Fibroblast of lung (primary cell): ENCODE data around the gene UCK1.

ENCODE experiments used
- CTCF ChIP-seq, 2 donors: IDR thresholded peaks in 1 of 2; conservative IDR thresholded peaks in 1 of 2; 1 replicate in 1 of 2; 2 replicates in 1 of 2; pipeline ENCODE4 v1.5.1; 2011 to 2012; ENCODE audit warnings: low read length in 2 of 2, control low read depth in 1 of 2, inconsistent platforms in 1 of 2, low read depth in 1 of 2, mild to moderate bottlenecking in 1 of 2
- EZH2 ChIP-seq: IDR thresholded peaks from 2 replicates; pipeline ENCODE4 v1.5.1; 2012; ENCODE audit warnings: low read length, control low read depth, mild to moderate bottlenecking; ENCODE audit errors: missing control alignments

- no peak for TF ChIP-seq CTCF (conservative IDR thresholded peaks at IDR 0.05 in 1 of 2, IDR thresholded peaks at IDR 0.05 in 1 of 2; ENCODE audit: low read depth in 1 of 2, low read length in 2 of 2)
- no peak for TF ChIP-seq EZH2
These were observed 46.2 kb upstream of the UCK1 start for GRCh38 chr9:131577005-131578000.
